PC-9 (cell line): ENCODE data around the gene CILP. TPM values are rescaled to one million over a fixed set of nuclear protein-coding genes. Genes with fewer than 3 reads are reported as not detected.

ENCODE experiments used
- BruUV-seq: library from RNA; stranded (reverse); fragments of 400-500 nt; replicated peaks from 2 replicates; lab custom pipeline; 2021; lab: Mats Ljungman, UMichigan
- CTCF ChIA-PET: fragments of 300-600 bp; sonication (Branson Sonifier 250); formaldehyde crosslinking; loops from one replicate; lab custom pipeline; 2022; ENCODE audit warnings: antibody characterized with exemption; lab: Charles Lee
- POLR2A ChIA-PET: fragments of 300-600 bp; sonication (Branson Sonifier 250); formaldehyde crosslinking; loops from one replicate; lab custom pipeline; 2022; ENCODE audit warnings: antibody characterized with exemption; ENCODE audit not compliant: unreplicated experiment; lab: Charles Lee
- DNase-seq, 2 experiments: peaks; one replicate each; pipeline versions ENCODE4 v3.0.0 to v3.0.0-alpha.2; 2015 to 2022; ENCODE audit warnings: mixed read lengths in 1 of 2
- H2AFZ ChIP-seq: fragments of 200-600 bp; sonication (generic); 2 replicates; pipeline ENCODE4 v1.8.1; 2017; ENCODE audit warnings: antibody characterized with exemption
- H3F3A ChIP-seq: fragments of 200-600 bp; sonication (generic); 2 replicates; pipeline ENCODE4 v1.8.1; 2017; ENCODE audit warnings: antibody characterized with exemption, mild to moderate bottlenecking, low read depth; ENCODE audit not compliant: insufficient read depth
- H3K27ac ChIP-seq: fragments of 200-600 bp; sonication (generic); 2 replicates; pipeline ENCODE4 v1.6.1; 2016; ENCODE audit warnings: mixed run types
- H3K27me3 ChIP-seq: fragments of 200-600 bp; sonication (generic); 2 replicates; pipeline ENCODE4 v1.6.1; 2016; ENCODE audit warnings: low read depth, mixed run types; ENCODE audit not compliant: insufficient read depth
- H3K36me3 ChIP-seq: fragments of 200-600 bp; sonication (generic); 2 replicates; pipeline ENCODE4 v1.6.1; 2016; ENCODE audit warnings: low read depth, mixed run types
- H3K4me1 ChIP-seq: fragments of 200-600 bp; sonication (generic); replicated peaks from 2 replicates; pipeline ENCODE4 v1.6.1; 2016; ENCODE audit warnings: mixed run types; ENCODE audit not compliant: insufficient read depth
- H3K4me2 ChIP-seq: fragments of 200-600 bp; sonication (generic); 2 replicates; pipeline ENCODE4 v1.6.1; 2017; ENCODE audit warnings: mixed run types
- H3K4me3 ChIP-seq: fragments of 200-600 bp; sonication (generic); 2 replicates; pipeline ENCODE4 v1.6.1; 2016; ENCODE audit warnings: mixed run types
- H3K79me2 ChIP-seq: fragments of 200-600 bp; sonication (generic); 2 replicates; pipeline ENCODE4 v1.6.1; 2017; ENCODE audit warnings: low read depth, mixed run types
- H3K9me2 ChIP-seq: fragments of 200-600 bp; sonication (generic); 2 replicates; pipeline ENCODE4 v1.8.1; 2017; ENCODE audit warnings: mild to moderate bottlenecking; ENCODE audit not compliant: insufficient read depth
- H3K9me3 ChIP-seq: fragments of 200-600 bp; sonication (generic); 2 replicates; pipeline ENCODE4 v1.8.1; 2016; ENCODE audit warnings: low read depth; ENCODE audit not compliant: insufficient read depth
- H4K20me1 ChIP-seq: fragments of 200-600 bp; sonication (generic); 2 replicates; pipeline ENCODE4 v1.8.1; 2017; ENCODE audit not compliant: insufficient read depth
- EZH2 ChIP-seq: fragments of 200-600 bp; sonication (generic); IDR thresholded peaks from 2 replicates; pipeline ENCODE4 v1.8.0; 2017; ENCODE audit warnings: antibody characterized with exemption, low read depth
- intact Hi-C: fragments of 100-400 bp; cut with micrococcal nuclease; formaldehyde crosslinking; loops from one replicate; pipeline ENCODE4 v1.10.0; 2022; ENCODE audit not compliant: unreplicated experiment
- total RNA-seq: library from RNA; stranded (reverse); gene quantifications from 2 replicates; pipeline ENCODE4 v1.2.3, GENCODE V29; 2021
- TF ChIP-seq, protein P1 (sequence below): fragments of 200-600 bp; sonication (generic); conservative IDR thresholded peaks from 2 replicates; pipeline ENCODE4 v1.6.1; 2017; ENCODE audit warnings: mixed run types, antibody characterized with exemption, mild to moderate bottlenecking, moderate library complexity

The CILP gene
- total RNA-seq, 1 experiment from 2014 or later: 0.07 TPM

DNA sequence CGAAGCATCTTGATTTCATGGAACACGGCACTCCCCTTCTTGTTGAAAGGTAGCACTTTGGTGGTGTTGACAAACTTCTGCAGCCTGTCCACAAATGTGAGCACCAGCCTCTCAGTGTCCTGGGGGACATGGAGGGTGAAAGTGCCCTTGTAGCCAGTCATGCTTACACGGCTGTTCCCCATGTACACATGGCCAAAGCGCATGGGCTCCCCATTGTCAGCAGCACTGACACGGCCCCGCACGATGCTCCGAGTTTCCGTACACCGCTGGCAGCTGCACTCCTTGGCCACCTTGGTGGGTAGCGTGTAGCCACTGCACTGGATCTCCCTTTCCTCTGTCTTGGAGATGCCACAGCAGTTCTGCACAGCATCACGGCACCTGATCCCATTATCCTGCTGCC lies 12.7 kb downstream of the CILP start:
- Histone ChIP-seq H3K4me1 (no peaks in the 10 kb centered on the region), H3K79me2 (no peaks in the 10 kb centered on the region), H3F3A (no peaks in the 10 kb centered on the region; the same call in 1 of the 2 replicates), H3K9me3 (no peaks in the 10 kb centered on the region), H4K20me1 (no peaks in the 10 kb centered on the region), H3K4me3 (no peak overlapping the region), H3K4me2 (no peak overlapping the region), H3K27me3 (no peaks in the 10 kb centered on the region), H3K27ac (no peak overlapping the region), H3K9me2 (no peaks in the 10 kb centered on the region), H2AFZ (no peak overlapping the region), H3K36me3 (no peaks in the 10 kb centered on the region)
- intact Hi-C loops: no loop called here
- CTCF ChIA-PET: no interaction called here
- no TSS peak for BruUV-seq
- no peak for DNase-seq
- POLR2A ChIA-PET: interaction anchor here (0.7 kb wide), 1 partner anchor 88 kb away, joined by 7 read pairs; the partner anchor contains the start of gene PARP16
- TF ChIP-seq EZH2: no peak
- TF ChIP-seq, protein P1, sequence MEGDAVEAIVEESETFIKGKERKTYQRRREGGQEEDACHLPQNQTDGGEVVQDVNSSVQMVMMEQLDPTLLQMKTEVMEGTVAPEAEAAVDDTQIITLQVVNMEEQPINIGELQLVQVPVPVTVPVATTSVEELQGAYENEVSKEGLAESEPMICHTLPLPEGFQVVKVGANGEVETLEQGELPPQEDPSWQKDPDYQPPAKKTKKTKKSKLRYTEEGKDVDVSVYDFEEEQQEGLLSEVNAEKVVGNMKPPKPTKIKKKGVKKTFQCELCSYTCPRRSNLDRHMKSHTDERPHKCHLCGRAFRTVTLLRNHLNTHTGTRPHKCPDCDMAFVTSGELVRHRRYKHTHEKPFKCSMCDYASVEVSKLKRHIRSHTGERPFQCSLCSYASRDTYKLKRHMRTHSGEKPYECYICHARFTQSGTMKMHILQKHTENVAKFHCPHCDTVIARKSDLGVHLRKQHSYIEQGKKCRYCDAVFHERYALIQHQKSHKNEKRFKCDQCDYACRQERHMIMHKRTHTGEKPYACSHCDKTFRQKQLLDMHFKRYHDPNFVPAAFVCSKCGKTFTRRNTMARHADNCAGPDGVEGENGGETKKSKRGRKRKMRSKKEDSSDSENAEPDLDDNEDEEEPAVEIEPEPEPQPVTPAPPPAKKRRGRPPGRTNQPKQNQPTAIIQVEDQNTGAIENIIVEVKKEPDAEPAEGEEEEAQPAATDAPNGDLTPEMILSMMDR: no peak

DNA sequence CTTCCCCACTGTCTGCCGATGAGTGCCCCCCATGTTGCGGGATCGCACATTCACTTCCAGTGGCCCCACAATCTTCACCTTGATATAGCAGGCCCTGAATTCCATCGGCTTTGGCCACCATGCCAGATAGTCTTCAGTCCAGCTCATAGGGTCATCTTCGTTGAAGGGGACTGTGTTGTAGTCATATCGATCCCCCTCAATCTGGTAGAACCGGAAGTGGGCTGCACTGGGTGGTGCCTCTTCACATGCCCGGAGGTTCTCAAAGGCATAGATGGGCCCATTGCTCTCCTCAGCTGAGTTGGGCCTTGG lies 14.0 kb downstream of the CILP start:
- no peak overlapping the region for H2AFZ ChIP-seq
- no peak overlapping the region for H3K27ac ChIP-seq
- DNase-seq: no peak
- no peak overlapping the region for H3K4me2 ChIP-seq
- no peak for TF ChIP-seq EZH2
- TF ChIP-seq, protein P1: no peak
- H3F3A ChIP-seq: no peaks in the 10 kb centered on the region; the same call in 1 of the 2 replicates
- no peaks in the 10 kb centered on the region for H4K20me1 ChIP-seq
- ChIA-PET CTCF (no interaction called here), POLR2A (no interaction called here)
- no peaks in the 10 kb centered on the region for H3K4me1 ChIP-seq
- H3K4me3 ChIP-seq: no peak overlapping the region
- no peaks in the 10 kb centered on the region for H3K9me2 ChIP-seq
- no peaks in the 10 kb centered on the region for H3K79me2 ChIP-seq
- no peaks in the 10 kb centered on the region for H3K36me3 ChIP-seq
- no TSS peak for BruUV-seq
- intact Hi-C loops: no loop called here
- no peaks in the 10 kb centered on the region for H3K27me3 ChIP-seq
- H3K9me3 ChIP-seq: no peaks in the 10 kb centered on the region

DNA sequence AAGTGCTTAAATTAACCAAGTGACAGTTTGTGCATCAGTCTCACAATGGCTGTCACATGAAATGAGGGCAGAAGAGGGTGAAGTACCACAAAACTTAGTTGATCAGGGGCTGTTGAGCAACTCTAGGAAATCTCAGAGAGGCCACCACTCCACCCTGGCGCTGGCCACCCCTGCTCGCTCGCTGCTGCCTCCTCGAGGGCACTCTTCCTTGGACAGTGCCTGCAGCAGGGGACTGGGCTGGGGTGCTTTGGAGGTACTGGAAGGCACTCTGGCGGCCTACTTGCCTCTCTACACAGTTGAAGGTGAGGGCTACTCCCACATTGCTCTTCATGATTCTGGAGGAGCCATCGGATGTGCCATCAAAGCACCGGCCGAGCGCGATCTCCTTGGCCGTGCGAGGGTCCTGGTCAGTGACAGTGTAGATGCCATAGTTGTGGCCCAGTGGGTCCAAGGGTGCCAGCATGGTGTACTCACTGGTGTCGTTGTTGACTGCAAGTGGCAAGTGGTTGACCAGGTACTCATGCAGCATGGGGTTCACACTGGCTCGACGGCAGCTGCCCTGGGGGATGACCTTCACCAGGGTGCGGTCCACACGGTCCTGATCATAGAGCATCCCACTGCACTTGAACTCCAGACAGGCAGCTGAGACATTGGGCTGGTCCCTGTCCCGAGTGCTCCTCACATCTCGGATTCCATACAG lies 14.5 kb downstream of the CILP start:
- TF ChIP-seq, protein P1: no peak
- TF ChIP-seq EZH2: no peak
- ChIA-PET POLR2A (no interaction called here), CTCF (no interaction called here)
- BruUV-seq: no TSS peak
- Histone ChIP-seq H3K27ac (no peak overlapping the region), H3K36me3 (no peaks in the 10 kb centered on the region), H3K9me2 (no peaks in the 10 kb centered on the region), H3K4me1 (no peaks in the 10 kb centered on the region), H3F3A (no peaks in the 10 kb centered on the region; the same call in 1 of the 2 replicates), H4K20me1 (no peaks in the 10 kb centered on the region), H3K4me3 (no peak overlapping the region), H3K9me3 (no peaks in the 10 kb centered on the region), H3K79me2 (no peaks in the 10 kb centered on the region), H2AFZ (no peak overlapping the region), H3K27me3 (no peaks in the 10 kb centered on the region), H3K4me2 (no peak overlapping the region)
- no peak for DNase-seq
- intact Hi-C loops: no loop called here
